Esophagus muscularis mucosa (tissue), 4 donors: ENCODE results near the gene EZR. TPM values are rescaled to one million over a fixed set of nuclear protein-coding genes. Genes with fewer than 3 reads are reported as not detected.

ENCODE experiments used
- DNase-seq: peaks from one replicate; pipeline ENCODE4 v3.0.0-alpha.2; 2017; ENCODE audit errors: extremely low spot score
- H3K27ac ChIP-seq, 4 donors: fragments of 200-600 bp; sonication (generic); replicated peaks in 1 of 4; 1 replicate in 3 of 4; 2 replicates in 1 of 4; pipeline ENCODE4 v1.5.1; 2016 to 2019; ENCODE audit warnings: mild to moderate bottlenecking in 1 of 4
- H3K27me3 ChIP-seq, 4 donors: fragments of 200-600 bp; sonication (generic); one replicate each; pipeline versions ENCODE4 v1.5.1 to v1.6.0; 2016 to 2019
- H3K36me3 ChIP-seq, 4 donors: fragments of 200-600 bp; sonication (generic); one replicate each; pipeline ENCODE4 v1.5.1; 2016 to 2019
- H3K4me1 ChIP-seq, 4 donors: fragments of 200-600 bp; sonication (generic); one replicate each; pipeline ENCODE4 v1.5.1; 2016 to 2019
- H3K4me3 ChIP-seq, 4 donors: fragments of 200-600 bp; sonication (generic); 1 replicate in 2 of 4; 2 replicates in 2 of 4; pipeline ENCODE4 v1.5.1; 2016 to 2019; ENCODE audit warnings: mild to moderate bottlenecking in 4 of 4, moderate library complexity in 1 of 4
- H3K9me3 ChIP-seq, 4 donors: fragments of 200-600 bp; sonication (generic); 1 replicate in 3 of 4; 2 replicates in 1 of 4; pipeline ENCODE4 v1.5.1; 2016 to 2019
- CTCF ChIP-seq, 3 experiments: fragments of 200-600 bp in 2 of 3; fragments of 450-650 bp in 1 of 3; sonication (generic) in 2 of 3; IDR thresholded peaks; one replicate each; pipeline ENCODE4 v1.5.1; 2017 to 2019; ENCODE audit warnings: antibody characterized with exemption in 3 of 3, mild to moderate bottlenecking in 2 of 3, moderate library complexity in 1 of 3
- EP300 ChIP-seq: sonication (generic); formaldehyde crosslinking; IDR thresholded peaks from one replicate; pipeline ENCODE4 v1.6.1; 2017; ENCODE audit warnings: antibody characterized with exemption
- POLR2A ChIP-seq: fragments of 450-650 bp; IDR thresholded peaks from one replicate; pipeline ENCODE4 v1.6.1; 2017; ENCODE audit warnings: antibody characterized with exemption, moderate library complexity, mild to moderate bottlenecking, low read depth
- POLR2AphosphoS5 ChIP-seq, 2 donors: sonication (generic); formaldehyde crosslinking; IDR thresholded peaks; one replicate each; pipeline ENCODE4 v1.6.1; 2017; ENCODE audit warnings: antibody characterized with exemption in 2 of 2
- WGBS: methylation state at CpG from one replicate; pipeline ENCODE4 v1.1.5; 2018; 5-methylcytosine and 5-hydroxymethylcytosine counted together
- intact Hi-C: fragments of 100-400 bp; cut with DNase I; formaldehyde crosslinking; loops from one replicate; pipeline ENCODE4 v1.15.1; 2023
- total RNA-seq, 4 donors: library from RNA; depleted of rRNA; stranded (reverse); fragments of >200 nt; gene quantifications; one replicate each; pipeline versions ENCODE4 v1.1.0 to v1.2.1, GENCODE V29; 2016

The EZR gene
- total RNA-seq, 4 donors from 2014 or later: 205 to 226 (median 212) TPM

GRCh38 chr6:158832026-158832425 lies 12.9 kb upstream of the EZR start:
- H3K36me3 ChIP-seq: no peaks in the 10 kb centered on the region
- no peak for DNase-seq
- no peak for TF ChIP-seq CTCF (IDR thresholded peaks at IDR 0.05)
- no peak for TF ChIP-seq POLR2A
- no peak for TF ChIP-seq EP300
- TF ChIP-seq POLR2AphosphoS5 (IDR thresholded peaks at IDR 0.05): no peak
- no peaks in the 10 kb centered on the region for H3K9me3 ChIP-seq
- no peaks in the 10 kb centered on the region for H3K27me3 ChIP-seq
- intact Hi-C loops: no loop called here
- 81% methylated on average over 4 of the region's 4 CpGs for WGBS
- peaks cover 0 to 8% (median 0%) of the 10 kb centered on the region in 4 donors for H3K4me1 ChIP-seq
- no peak overlapping the region for H3K27ac ChIP-seq
- no peak overlapping the region for H3K4me3 ChIP-seq

GRCh38 chr6:158831571-158831970 lies 12.4 kb upstream of the EZR start:
- no peak for DNase-seq
- no peaks in the 10 kb centered on the region for H3K36me3 ChIP-seq
- H3K4me1 ChIP-seq: peaks cover 0 to 8% (median 0%) of the 10 kb centered on the region in 4 donors
- no peak for TF ChIP-seq POLR2AphosphoS5 (IDR thresholded peaks at IDR 0.05)
- no peak for TF ChIP-seq EP300
- no peak for TF ChIP-seq CTCF (IDR thresholded peaks at IDR 0.05)
- TF ChIP-seq POLR2A: no peak
- WGBS: 95% methylated on average over 8 of the region's 8 CpGs
- no peak overlapping the region for H3K4me3 ChIP-seq
- H3K9me3 ChIP-seq: no peaks in the 10 kb centered on the region
- H3K27ac ChIP-seq: no peak overlapping the region
- intact Hi-C loops: no loop called here
- H3K27me3 ChIP-seq: no peaks in the 10 kb centered on the region

- no peak overlapping the region for H3K27ac ChIP-seq
- H3K27me3 ChIP-seq: no peaks in the 10 kb centered on the region
- H3K4me3 ChIP-seq: no peak overlapping the region
- WGBS: 95% methylated on average over 13 of the region's 13 CpGs
- DNase-seq: no peak
- intact Hi-C loops: no loop called here
- TF ChIP-seq CTCF (IDR thresholded peaks at IDR 0.05): no peak
- no peak for TF ChIP-seq POLR2AphosphoS5 (IDR thresholded peaks at IDR 0.05)
- no peak for TF ChIP-seq EP300
- no peak for TF ChIP-seq POLR2A
- H3K4me1 ChIP-seq: peaks cover 5 to 7% (median 6%) of the 10 kb centered on the region in 4 donors
- no peaks in the 10 kb centered on the region for H3K36me3 ChIP-seq
- no peaks in the 10 kb centered on the region for H3K9me3 ChIP-seq
Measured at GRCh38 chr6:158830736-158831135, 11.6 kb upstream of the EZR start.

GRCh38 chr6:158828807-158829206 lies 9.6 kb upstream of the EZR start:
- 86% methylated on average over 7 of the region's 7 CpGs for WGBS

More at GRCh38 chr6:158828807-158829206, 9.6 kb upstream of the EZR start:
- TF ChIP-seq EP300 (no peak), CTCF (IDR thresholded peaks at IDR 0.05) (no peak), POLR2AphosphoS5 (IDR thresholded peaks at IDR 0.05) (no peak), POLR2A (no peak)
- no peaks in the 10 kb centered on the region for H3K36me3 ChIP-seq
- intact Hi-C loops: no loop called here
- H3K9me3 ChIP-seq: no peaks in the 10 kb centered on the region
- no peak for DNase-seq
- H3K4me1 ChIP-seq: peaks cover 4 to 13% (median 11%) of the 10 kb centered on the region in 4 donors
- H3K4me3 ChIP-seq: no peak overlapping the region
- no peaks in the 10 kb centered on the region for H3K27me3 ChIP-seq
- no peak overlapping the region for H3K27ac ChIP-seq
